Urothelium cell line (cell line): ENCODE data around the gene OSBPL1A.
A peak's percentile ranks its signal among the peaks of the same experiment; 100 is the strongest.

Experiments used
- DNase-seq: peaks from one replicate; pipeline ENCODE4 v3.0.0; 2011; ENCODE audit warnings: low spot score, mixed read lengths
- FAIRE-seq: peaks from 2 replicates; lab custom pipeline; 2011; peaks lifted over from hg19 to GRCh38; lab: Jason Lieb, UNC

The OSBPL1A gene

DNA sequence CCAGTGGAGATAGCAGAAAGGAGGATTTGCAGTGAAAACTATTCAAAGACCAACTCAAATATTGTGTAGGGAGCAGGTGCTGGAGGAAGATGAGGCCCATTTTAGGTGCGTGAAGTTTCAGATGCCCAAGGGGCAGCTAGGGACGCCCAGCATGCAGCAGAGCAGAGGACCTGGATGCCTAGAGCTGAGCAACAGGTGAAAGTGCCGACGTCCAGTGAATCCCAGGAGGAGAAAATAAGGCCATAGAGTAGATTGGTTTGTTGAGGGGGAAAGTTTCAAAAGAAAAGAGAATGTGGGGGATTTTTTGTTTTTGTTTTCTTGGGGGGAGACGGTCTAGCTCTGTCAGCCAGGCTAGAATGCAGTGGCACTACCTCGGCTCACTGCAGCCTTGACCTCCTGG lies 53.1 kb downstream of the OSBPL1A start:
- no peak for FAIRE-seq
- no peak for DNase-seq

DNA sequence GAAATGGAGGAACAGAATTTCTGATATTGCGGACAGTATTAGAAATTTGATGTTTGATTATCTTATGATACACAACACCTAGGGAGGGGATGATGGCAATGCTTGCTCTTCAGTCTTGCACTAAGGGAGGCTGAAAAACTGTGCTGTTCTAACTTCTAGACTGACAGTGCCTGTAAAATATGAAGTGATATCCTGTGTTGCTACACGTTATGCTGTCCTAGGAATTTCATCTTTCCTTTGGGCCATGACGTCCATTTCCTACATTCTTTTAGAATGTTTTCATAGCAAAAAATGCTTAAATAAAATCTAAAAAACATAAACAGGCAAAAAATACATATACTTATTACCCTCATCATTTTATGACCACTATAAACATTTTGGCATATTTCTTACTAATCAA lies 55.3 kb downstream of the OSBPL1A start:
- no peak for FAIRE-seq
- DNase-seq: no peak

DNA sequence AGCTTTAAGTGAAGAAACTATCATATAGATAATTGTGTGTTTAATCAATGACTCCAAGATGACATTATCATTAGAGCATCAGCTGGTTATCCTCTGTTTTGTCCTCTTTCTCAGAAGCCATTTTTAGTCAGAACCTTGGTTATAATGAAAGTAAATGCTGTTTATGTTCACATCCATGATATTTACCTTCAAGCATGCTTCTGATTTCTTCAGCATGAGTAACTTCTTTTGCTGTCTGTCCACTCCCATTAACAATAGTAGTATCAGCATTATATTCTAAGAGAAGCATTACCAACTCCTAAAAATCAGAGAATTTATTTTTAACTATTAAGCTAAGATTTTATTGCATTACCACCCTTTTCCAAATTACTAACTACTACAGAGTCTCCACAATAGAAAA lies 56.3 kb downstream of the OSBPL1A start:
- FAIRE-seq (no peak), DNase-seq (no peak)

GRCh38 chr18:24333084-24333483 lies 64.5 kb downstream of the OSBPL1A start:
- DNase-seq (no peak), FAIRE-seq (no peak)

- FAIRE-seq (no peak), DNase-seq (no peak)
These were observed 71.4 kb downstream of the OSBPL1A start for GRCh38 chr18:24326211-24326610.

- no peak for FAIRE-seq
- peak; percentile 1 for DNase-seq
These were observed 75.0 kb downstream of the OSBPL1A start for GRCh38 chr18:24322584-24323136.

GRCh38 chr18:24321071-24321470 lies 76.6 kb downstream of the OSBPL1A start:
- DNase-seq (no peak), FAIRE-seq (no peak)

- no peak for DNase-seq
These were observed 77.9 kb downstream of the OSBPL1A start for GRCh38 chr18:24319757-24320156.

GRCh38 chr18:24317370-24317769 lies 80.3 kb downstream of the OSBPL1A start:
- no peak for FAIRE-seq
- DNase-seq: no peak

More at GRCh38 chr18:24319757-24320156, 77.9 kb downstream of the OSBPL1A start:
- no peak for FAIRE-seq

- DNase-seq (no peak), FAIRE-seq (no peak)
These were observed 82.5 kb downstream of the OSBPL1A start for GRCh38 chr18:24315170-24315569.

- no peak for DNase-seq
- no peak for FAIRE-seq
These were observed 91.4 kb downstream of the OSBPL1A start for GRCh38 chr18:24306201-24306600.

DNA sequence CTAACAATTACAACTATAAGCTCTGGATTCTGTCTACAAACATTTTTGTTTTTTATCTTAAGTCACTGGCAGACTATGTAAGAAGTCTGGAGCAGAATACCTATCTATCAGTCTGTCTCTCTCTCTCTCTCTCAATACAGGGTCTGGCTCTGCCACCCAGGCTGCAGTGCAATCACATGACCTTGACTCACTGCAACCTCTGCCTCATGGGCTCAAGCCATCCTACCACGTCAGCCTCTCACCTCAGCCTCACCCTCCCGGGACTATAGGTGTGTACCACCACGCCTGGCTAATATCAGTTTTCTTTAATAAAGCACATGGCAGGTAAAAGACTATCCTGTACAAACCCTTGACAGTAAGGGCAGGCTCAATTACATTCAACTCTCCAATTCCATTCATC lies 96.9 kb downstream of the OSBPL1A start:
- no peak for DNase-seq
- FAIRE-seq: no peak

- DNase-seq (no peak), FAIRE-seq (no peak)
These were observed 101.3 kb downstream of the OSBPL1A start for GRCh38 chr18:24296276-24296675.

DNA sequence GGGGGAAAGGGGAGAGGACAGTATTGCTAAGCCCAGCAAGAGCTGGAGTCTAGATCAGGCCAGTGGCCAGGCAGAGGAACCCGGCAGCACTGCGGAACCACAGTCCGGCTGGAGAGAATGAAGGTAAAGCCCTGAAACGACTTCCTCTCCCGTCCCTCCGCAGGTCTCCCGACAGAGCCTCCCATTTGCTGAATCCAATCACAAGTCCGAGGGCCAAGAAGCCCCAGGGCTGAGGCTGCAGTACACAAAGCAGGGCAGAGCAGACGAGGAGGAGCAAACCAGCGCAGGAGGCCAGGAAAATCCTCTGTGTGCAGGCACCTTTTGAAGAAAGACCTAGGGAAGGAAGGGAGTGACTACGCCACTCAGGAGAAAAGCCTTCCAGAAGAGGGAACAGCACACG lies 104.4 kb downstream of the OSBPL1A start:
- DNase-seq (no peak), FAIRE-seq (no peak)

GRCh38 chr18:24278591-24278990 lies 119.0 kb downstream of the OSBPL1A start:
- no peak for FAIRE-seq
- DNase-seq: no peak

GRCh38 chr18:24277516-24278195 lies 120.0 kb downstream of the OSBPL1A start:
- no peak for DNase-seq
- no peak for FAIRE-seq

GRCh38 chr18:24276994-24277393 lies 120.6 kb downstream of the OSBPL1A start:
- FAIRE-seq (no peak), DNase-seq (no peak)

DNA sequence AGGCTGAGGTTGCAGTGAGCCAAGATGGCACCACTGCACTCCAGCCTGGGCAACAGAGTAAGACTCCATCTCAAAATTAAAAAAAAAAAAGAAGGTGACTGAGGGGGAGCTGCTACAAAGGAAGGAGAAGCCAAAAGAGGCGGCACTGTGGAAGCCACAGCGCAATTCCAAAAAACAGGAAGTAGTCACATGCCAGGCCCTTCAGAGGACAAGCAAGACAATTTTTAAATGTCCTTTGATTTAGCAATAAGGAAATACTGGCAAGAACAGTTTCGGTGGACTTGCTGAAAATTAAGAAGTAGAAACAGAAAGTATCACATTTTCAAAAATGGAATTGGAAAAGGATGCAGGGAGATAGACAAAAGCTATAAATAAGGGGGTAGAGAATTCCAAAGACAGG lies 122.8 kb downstream of the OSBPL1A start:
- no peak for FAIRE-seq
- no peak for DNase-seq

DNA sequence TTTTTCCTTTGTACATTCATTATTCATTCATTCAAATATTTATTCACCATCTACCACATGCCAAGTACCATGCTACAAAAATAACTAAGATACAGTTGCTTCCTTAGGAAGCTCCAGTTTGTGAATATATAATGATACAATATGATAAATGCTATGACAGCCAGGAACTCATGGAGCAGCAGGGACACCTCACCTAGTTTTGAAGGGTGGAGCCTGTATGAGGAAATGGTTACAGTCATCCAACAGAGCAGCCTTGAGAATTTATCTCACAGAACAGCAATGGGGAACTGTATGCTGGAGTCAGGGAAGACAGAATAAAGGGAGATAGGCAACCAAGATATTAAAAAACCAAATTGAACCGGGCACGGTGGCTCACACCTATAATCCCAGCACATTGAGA lies 124.0 kb downstream of the OSBPL1A start:
- DNase-seq: no peak

DNA sequence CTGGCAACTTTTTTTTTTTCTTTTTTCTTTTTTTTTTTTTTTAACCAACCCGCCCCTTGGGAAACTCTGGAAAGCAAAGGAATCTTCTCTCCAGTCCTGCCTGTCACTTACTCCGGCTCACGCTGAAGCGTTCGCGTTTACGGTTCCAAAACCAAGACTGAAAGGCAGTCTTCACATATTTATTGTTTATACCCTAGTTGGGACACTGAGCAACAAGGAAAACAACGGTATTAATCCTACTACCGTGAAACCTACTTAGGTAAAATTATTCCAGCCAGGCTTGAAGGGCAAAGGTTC lies 125.4 kb downstream of the OSBPL1A start:
- no peak for FAIRE-seq
- no peak for DNase-seq

More for the DNA sequence above, 124.0 kb downstream of the OSBPL1A start:
- FAIRE-seq: no peak

- FAIRE-seq (no peak), DNase-seq (peak; percentile 71)
These were observed 126.0 kb downstream of the OSBPL1A start for GRCh38 chr18:24271381-24272228.

GRCh38 chr18:24270937-24271380 lies 126.7 kb downstream of the OSBPL1A start:
- DNase-seq: peak; percentile 3
- no peak for FAIRE-seq
